WTC11 (cell line): Measurements from ENCODE around the gene RBM28. TPM values are rescaled to one million over a fixed set of nuclear protein-coding genes. Genes with fewer than 3 reads are reported as not detected.

ENCODE experiments used
- AR ChIP-seq: fragments of 250-450 bp; sonication (Bioruptor Pico); IDR thresholded peaks from 2 replicates; pipeline ENCODE4 v1.9.0; 2021; ENCODE audit warnings: mild to moderate bottlenecking
- CREM ChIP-seq: sonication (generic); formaldehyde crosslinking; IDR thresholded peaks from 2 replicates; pipeline ENCODE4 v1.8.1; 2022; ENCODE audit warnings: mild to moderate bottlenecking, missing genetic modification reagents, moderate library complexity
- E2F1 ChIP-seq: sonication (generic); formaldehyde crosslinking; IDR thresholded peaks from 2 replicates; pipeline ENCODE4 v1.8.0; 2022; ENCODE audit warnings: mild to moderate bottlenecking, missing genetic modification reagents
- ELF4 ChIP-seq: sonication (generic); formaldehyde crosslinking; IDR thresholded peaks from 2 replicates; pipeline ENCODE4 v1.8.1; 2022; ENCODE audit warnings: low read depth, mild to moderate bottlenecking, moderate library complexity, missing genetic modification reagents
- EMX1 ChIP-seq: fragments of 250-450 bp; sonication (Bioruptor Pico); IDR thresholded peaks from 2 replicates; pipeline ENCODE4 v1.8.0; 2021; ENCODE audit warnings: mild to moderate bottlenecking
- HMGA2 ChIP-seq: fragments of 250-450 bp; sonication (Bioruptor Pico); IDR thresholded peaks from 2 replicates; pipeline ENCODE4 v1.4.0; 2021; ENCODE audit warnings: mild to moderate bottlenecking, moderate library complexity
- MYBL2 ChIP-seq: sonication (generic); formaldehyde crosslinking; IDR thresholded peaks from 2 replicates; pipeline ENCODE4 v1.8.1; 2023; ENCODE audit warnings: mild to moderate bottlenecking, moderate library complexity, missing genetic modification reagents
- NFATC4 ChIP-seq: fragments of 250-450 bp; sonication (Bioruptor Pico); IDR thresholded peaks from 2 replicates; pipeline ENCODE4 v1.9.0; 2021; ENCODE audit warnings: mild to moderate bottlenecking
- NFYB ChIP-seq: sonication (generic); formaldehyde crosslinking; conservative IDR thresholded peaks from 2 replicates; pipeline ENCODE4 v1.8.0; 2022; ENCODE audit warnings: low read depth, missing genetic modification reagents
- PREB ChIP-seq: sonication (generic); formaldehyde crosslinking; IDR thresholded peaks from 2 replicates; pipeline ENCODE4 v1.8.1; 2022; ENCODE audit warnings: mild to moderate bottlenecking, missing genetic modification reagents, moderate library complexity, borderline replicate concordance
- SMAD3 ChIP-seq: sonication (generic); formaldehyde crosslinking; IDR thresholded peaks from 2 replicates; pipeline ENCODE4 v1.8.0; 2022; ENCODE audit warnings: missing genetic modification reagents, mild to moderate bottlenecking, borderline replicate concordance
- SOX15 ChIP-seq: fragments of 250-450 bp; sonication (Bioruptor Pico); IDR thresholded peaks from 2 replicates; pipeline ENCODE4 v1.9.0; 2021; ENCODE audit warnings: mild to moderate bottlenecking
- TEAD4 ChIP-seq: sonication (generic); formaldehyde crosslinking; IDR thresholded peaks from 2 replicates; pipeline ENCODE4 v1.8.0; 2022; ENCODE audit warnings: mild to moderate bottlenecking, missing genetic modification reagents
- ZNF138 ChIP-seq: sonication (generic); formaldehyde crosslinking; conservative IDR thresholded peaks from 2 replicates; pipeline ENCODE4 v1.8.1; 2022; ENCODE audit warnings: mild to moderate bottlenecking, moderate library complexity, missing genetic modification reagents
- ZNF263 ChIP-seq: sonication (generic); formaldehyde crosslinking; IDR thresholded peaks from 2 replicates; pipeline ENCODE4 v1.8.1; 2022; ENCODE audit warnings: low read depth, mild to moderate bottlenecking, moderate library complexity, missing genetic modification reagents
- total RNA-seq: library from RNA; stranded (reverse); gene quantifications from 3 replicates; pipeline ENCODE4 v1.2.3, GENCODE V29; 2021
- TF ChIP-seq, protein P1 (sequence below): sonication (generic); formaldehyde crosslinking; IDR thresholded peaks from 2 replicates; pipeline ENCODE4 v1.8.0; 2023; ENCODE audit warnings: mild to moderate bottlenecking, missing genetic modification reagents
- TF ChIP-seq, protein P2 (sequence below): fragments of 250-450 bp; sonication (Bioruptor Pico); conservative IDR thresholded peaks from 2 replicates; pipeline ENCODE4 v1.9.0; 2021; ENCODE audit warnings: mild to moderate bottlenecking
- TF ChIP-seq, protein P3 (sequence below): sonication (generic); formaldehyde crosslinking; IDR thresholded peaks from 2 replicates; pipeline ENCODE4 v1.8.0; 2022; ENCODE audit warnings: mild to moderate bottlenecking, missing genetic modification reagents
- TF ChIP-seq, protein P4 (sequence below): sonication (generic); formaldehyde crosslinking; IDR thresholded peaks from 2 replicates; pipeline ENCODE4 v1.8.1; 2023; ENCODE audit warnings: mild to moderate bottlenecking, missing genetic modification reagents
- TF ChIP-seq, protein P5 (sequence below): sonication (generic); formaldehyde crosslinking; IDR thresholded peaks from 2 replicates; pipeline ENCODE4 v1.8.0; 2022; ENCODE audit warnings: missing genetic modification reagents
- TF ChIP-seq, protein P6 (sequence below): sonication (generic); formaldehyde crosslinking; IDR thresholded peaks from 2 replicates; pipeline ENCODE4 v1.8.0; 2022; ENCODE audit warnings: mild to moderate bottlenecking, missing genetic modification reagents

Gene RBM28
- total RNA-seq, 1 experiment from 2014 or later = 66.1 TPM

GRCh38 chr7:128352153-128352537, 8.4 kb upstream of the RBM28 start (continued):
- TF ChIP-seq, protein P1, sequence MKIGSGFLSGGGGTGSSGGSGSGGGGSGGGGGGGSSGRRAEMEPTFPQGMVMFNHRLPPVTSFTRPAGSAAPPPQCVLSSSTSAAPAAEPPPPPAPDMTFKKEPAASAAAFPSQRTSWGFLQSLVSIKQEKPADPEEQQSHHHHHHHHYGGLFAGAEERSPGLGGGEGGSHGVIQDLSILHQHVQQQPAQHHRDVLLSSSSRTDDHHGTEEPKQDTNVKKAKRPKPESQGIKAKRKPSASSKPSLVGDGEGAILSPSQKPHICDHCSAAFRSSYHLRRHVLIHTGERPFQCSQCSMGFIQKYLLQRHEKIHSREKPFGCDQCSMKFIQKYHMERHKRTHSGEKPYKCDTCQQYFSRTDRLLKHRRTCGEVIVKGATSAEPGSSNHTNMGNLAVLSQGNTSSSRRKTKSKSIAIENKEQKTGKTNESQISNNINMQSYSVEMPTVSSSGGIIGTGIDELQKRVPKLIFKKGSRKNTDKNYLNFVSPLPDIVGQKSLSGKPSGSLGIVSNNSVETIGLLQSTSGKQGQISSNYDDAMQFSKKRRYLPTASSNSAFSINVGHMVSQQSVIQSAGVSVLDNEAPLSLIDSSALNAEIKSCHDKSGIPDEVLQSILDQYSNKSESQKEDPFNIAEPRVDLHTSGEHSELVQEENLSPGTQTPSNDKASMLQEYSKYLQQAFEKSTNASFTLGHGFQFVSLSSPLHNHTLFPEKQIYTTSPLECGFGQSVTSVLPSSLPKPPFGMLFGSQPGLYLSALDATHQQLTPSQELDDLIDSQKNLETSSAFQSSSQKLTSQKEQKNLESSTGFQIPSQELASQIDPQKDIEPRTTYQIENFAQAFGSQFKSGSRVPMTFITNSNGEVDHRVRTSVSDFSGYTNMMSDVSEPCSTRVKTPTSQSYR (CRISPR knock-in tag) = peak; percentile 93
- TF ChIP-seq ZNF138 (CRISPR knock-in tag) (peak; percentile 96), E2F1 (CRISPR knock-in tag) (peak; percentile 95), ZNF263 (CRISPR knock-in tag) (no peak), SMAD3 (CRISPR knock-in tag) (peak; percentile 84), HMGA2 (CRISPR knock-in tag) (no peak), AR (CRISPR knock-in tag) (no peak), ELF4 (peak; percentile 87), NFYB (CRISPR knock-in tag) (no peak), TEAD4 (no peak), CREM (CRISPR knock-in tag) (peak; percentile 87), EMX1 (CRISPR knock-in tag) (no peak), MYBL2 (CRISPR knock-in tag) (peak; percentile 86), SOX15 (CRISPR knock-in tag) (no peak), NFATC4 (no peak), PREB (CRISPR knock-in tag) (0 out of 2 replicates have a peak, but pooled peaks have one; percentile 74)
- TF ChIP-seq, protein P2, sequence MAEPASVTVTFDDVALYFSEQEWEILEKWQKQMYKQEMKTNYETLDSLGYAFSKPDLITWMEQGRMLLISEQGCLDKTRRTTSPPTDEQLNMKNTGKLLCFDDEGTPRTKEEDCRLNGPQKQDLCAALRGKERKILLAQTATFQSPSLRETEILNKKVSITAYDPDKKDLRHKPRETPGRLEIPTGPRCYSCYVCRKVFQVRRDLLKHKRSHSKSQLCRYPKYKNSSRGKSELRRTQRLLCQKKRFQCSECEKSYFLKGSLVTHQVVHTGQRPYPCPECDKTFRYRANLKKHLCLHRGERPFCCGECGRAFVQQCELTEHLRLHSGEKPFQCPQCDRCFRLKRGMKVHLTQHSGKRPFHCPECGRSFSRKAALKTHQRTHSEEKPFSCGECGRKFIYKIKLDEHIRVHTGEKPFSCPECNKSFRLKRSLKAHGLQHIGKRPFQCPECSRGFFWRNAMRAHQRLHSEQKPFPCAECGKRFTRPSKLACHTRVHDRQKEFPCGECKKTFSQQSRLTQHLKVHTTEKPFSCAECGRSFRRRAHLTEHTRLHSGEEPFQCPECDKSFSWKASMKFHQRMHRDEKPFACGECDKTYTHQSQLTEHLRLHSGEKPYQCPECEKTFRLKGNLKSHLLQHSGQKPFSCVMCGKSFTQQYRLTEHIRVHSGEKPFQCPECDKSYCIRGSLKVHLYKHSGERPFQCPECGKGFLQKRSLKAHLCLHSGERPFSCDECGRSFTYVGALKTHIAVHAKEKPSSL = no peak
- TF ChIP-seq, protein P3, sequence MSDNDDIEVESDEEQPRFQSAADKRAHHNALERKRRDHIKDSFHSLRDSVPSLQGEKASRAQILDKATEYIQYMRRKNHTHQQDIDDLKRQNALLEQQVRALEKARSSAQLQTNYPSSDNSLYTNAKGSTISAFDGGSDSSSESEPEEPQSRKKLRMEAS (CRISPR knock-in tag) = peak; percentile 99
- TF ChIP-seq, protein P4, sequence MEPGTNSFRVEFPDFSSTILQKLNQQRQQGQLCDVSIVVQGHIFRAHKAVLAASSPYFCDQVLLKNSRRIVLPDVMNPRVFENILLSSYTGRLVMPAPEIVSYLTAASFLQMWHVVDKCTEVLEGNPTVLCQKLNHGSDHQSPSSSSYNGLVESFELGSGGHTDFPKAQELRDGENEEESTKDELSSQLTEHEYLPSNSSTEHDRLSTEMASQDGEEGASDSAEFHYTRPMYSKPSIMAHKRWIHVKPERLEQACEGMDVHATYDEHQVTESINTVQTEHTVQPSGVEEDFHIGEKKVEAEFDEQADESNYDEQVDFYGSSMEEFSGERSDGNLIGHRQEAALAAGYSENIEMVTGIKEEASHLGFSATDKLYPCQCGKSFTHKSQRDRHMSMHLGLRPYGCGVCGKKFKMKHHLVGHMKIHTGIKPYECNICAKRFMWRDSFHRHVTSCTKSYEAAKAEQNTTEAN (CRISPR knock-in tag) = peak; percentile 90
- TF ChIP-seq, protein P5, sequence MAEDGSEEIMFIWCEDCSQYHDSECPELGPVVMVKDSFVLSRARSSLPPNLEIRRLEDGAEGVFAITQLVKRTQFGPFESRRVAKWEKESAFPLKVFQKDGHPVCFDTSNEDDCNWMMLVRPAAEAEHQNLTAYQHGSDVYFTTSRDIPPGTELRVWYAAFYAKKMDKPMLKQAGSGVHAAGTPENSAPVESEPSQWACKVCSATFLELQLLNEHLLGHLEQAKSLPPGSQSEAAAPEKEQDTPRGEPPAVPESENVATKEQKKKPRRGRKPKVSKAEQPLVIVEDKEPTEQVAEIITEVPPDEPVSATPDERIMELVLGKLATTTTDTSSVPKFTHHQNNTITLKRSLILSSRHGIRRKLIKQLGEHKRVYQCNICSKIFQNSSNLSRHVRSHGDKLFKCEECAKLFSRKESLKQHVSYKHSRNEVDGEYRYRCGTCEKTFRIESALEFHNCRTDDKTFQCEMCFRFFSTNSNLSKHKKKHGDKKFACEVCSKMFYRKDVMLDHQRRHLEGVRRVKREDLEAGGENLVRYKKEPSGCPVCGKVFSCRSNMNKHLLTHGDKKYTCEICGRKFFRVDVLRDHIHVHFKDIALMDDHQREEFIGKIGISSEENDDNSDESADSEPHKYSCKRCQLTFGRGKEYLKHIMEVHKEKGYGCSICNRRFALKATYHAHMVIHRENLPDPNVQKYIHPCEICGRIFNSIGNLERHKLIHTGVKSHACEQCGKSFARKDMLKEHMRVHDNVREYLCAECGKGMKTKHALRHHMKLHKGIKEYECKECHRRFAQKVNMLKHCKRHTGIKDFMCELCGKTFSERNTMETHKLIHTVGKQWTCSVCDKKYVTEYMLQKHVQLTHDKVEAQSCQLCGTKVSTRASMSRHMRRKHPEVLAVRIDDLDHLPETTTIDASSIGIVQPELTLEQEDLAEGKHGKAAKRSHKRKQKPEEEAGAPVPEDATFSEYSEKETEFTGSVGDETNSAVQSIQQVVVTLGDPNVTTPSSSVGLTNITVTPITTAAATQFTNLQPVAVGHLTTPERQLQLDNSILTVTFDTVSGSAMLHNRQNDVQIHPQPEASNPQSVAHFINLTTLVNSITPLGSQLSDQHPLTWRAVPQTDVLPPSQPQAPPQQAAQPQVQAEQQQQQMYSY (CRISPR knock-in tag) = peak; percentile 61; the same call in 1 of the 2 replicates
- TF ChIP-seq, protein P6, sequence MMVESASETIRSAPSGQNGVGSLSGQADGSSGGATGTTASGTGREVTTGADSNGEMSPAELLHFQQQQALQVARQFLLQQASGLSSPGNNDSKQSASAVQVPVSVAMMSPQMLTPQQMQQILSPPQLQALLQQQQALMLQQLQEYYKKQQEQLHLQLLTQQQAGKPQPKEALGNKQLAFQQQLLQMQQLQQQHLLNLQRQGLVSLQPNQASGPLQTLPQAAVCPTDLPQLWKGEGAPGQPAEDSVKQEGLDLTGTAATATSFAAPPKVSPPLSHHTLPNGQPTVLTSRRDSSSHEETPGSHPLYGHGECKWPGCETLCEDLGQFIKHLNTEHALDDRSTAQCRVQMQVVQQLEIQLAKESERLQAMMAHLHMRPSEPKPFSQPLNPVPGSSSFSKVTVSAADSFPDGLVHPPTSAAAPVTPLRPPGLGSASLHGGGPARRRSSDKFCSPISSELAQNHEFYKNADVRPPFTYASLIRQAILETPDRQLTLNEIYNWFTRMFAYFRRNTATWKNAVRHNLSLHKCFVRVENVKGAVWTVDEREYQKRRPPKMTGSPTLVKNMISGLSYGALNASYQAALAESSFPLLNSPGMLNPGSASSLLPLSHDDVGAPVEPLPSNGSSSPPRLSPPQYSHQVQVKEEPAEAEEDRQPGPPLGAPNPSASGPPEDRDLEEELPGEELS (CRISPR knock-in tag) = peak; percentile 96
